Right ventricle myocardium inferior (tissue), 1 donor: ENCODE data around the gene KCND3. TPM values are rescaled to one million over a fixed set of nuclear protein-coding genes. Genes with fewer than 3 reads are reported as not detected.
A peak's percentile ranks its signal among the peaks of the same experiment; 100 is the strongest.

ENCODE experiments used
- ATAC-seq: fragments of 200-7000 bp; cut with Tn5 transposase; one replicate; pipeline ENCODE4 v1.9.1; 2020; ENCODE audit warnings: mild to moderate bottlenecking, moderate library complexity
- DNase-seq: peaks from one replicate; pipeline ENCODE4 v3.0.0; 2021; ENCODE audit errors: missing footprints
- intact Hi-C: fragments of 100-400 bp; cut with DNase I; formaldehyde crosslinking; loops from one replicate; pipeline ENCODE4 v1.11.0; 2022
- long read RNA-seq: library from polyadenylated mRNA; unstranded; transcript quantifications from one replicate; pipeline ENCODE4 v2.0.0, GENCODE V29; 2021
- total RNA-seq: library from RNA; stranded (reverse); fragmentation: NEBNext Ultra II Directional; extraction: Animal tissue kit (Norgen Biotek cat#: 25700); gene quantifications from one replicate; pipeline ENCODE4 v1.2.1, GENCODE V29; 2021
- donor health status: DM: no; HTN: yes; CAD: no; lungs with severe emphysema.

Gene KCND3
- 20.7 TPM for total RNA-seq
- long read RNA-seq, partial matches to known transcripts, result 0 of 10 reads
- long read RNA-seq, other reads (novel, unspliced or antisense), result 10 of 10 reads

GRCh38 chr1:111989531-111990025, at the start of gene KCND3:
Gene KCND3, minus strand, starts transcription at chr1:111989668.
- intact Hi-C loops, result loop anchor here (2.0 to 5.0 kb wide), 7 partner anchors 42 to 202 kb away; no protein-coding TSS in a partner anchor
- ATAC-seq (peak; percentile 0), DNase-seq (no peak)

GRCh38 chr1:112034277-112034676, 44.8 kb upstream of the KCND3 start:
- ATAC-seq (no peak), DNase-seq (no peak)
- intact Hi-C loops, result no loop called here

GRCh38 chr1:112033439-112034120, 44.1 kb upstream of the KCND3 start:
- intact Hi-C loops, result no loop called here
- ATAC-seq, result no peak

GRCh38 chr1:112030157-112030556, 40.7 kb upstream of the KCND3 start:
- intact Hi-C loops, result no loop called here
- ATAC-seq (no peak), DNase-seq (no peak)

More at GRCh38 chr1:112033439-112034120, 44.1 kb upstream of the KCND3 start:
- DNase-seq, result no peak

GRCh38 chr1:112027696-112028095, 38.2 kb upstream of the KCND3 start:
- intact Hi-C loops, result no loop called here
- DNase-seq (no peak), ATAC-seq (no peak)

- intact Hi-C loops, result no loop called here
- DNase-seq, result no peak
- ATAC-seq, result no peak
These were observed 37.0 kb upstream of the KCND3 start for GRCh38 chr1:112026501-112026900.

GRCh38 chr1:112026016-112026415, 36.5 kb upstream of the KCND3 start:
- DNase-seq (no peak), ATAC-seq (no peak)
- intact Hi-C loops, result no loop called here

- ATAC-seq (no peak), DNase-seq (no peak)
- intact Hi-C loops, result no loop called here
These were observed 31.8 kb upstream of the KCND3 start for GRCh38 chr1:112021263-112021662.

- DNase-seq, result no peak
- no peak for ATAC-seq
- intact Hi-C loops, result no loop called here
These were observed 27.7 kb upstream of the KCND3 start for GRCh38 chr1:112017183-112017582.

GRCh38 chr1:112012823-112013222, 23.4 kb upstream of the KCND3 start:
- intact Hi-C loops, result no loop called here
- ATAC-seq (no peak), DNase-seq (no peak)

- DNase-seq (no peak), ATAC-seq (peak; percentile 48)
- intact Hi-C loops, result no loop called here
These were observed 21.7 kb upstream of the KCND3 start for GRCh38 chr1:112011202-112011601.

- intact Hi-C loops, result no loop called here
- ATAC-seq (no peak), DNase-seq (no peak)
These were observed 17.7 kb upstream of the KCND3 start for GRCh38 chr1:112007169-112007568.

GRCh38 chr1:112006416-112007025, 17.1 kb upstream of the KCND3 start:
- intact Hi-C loops, result no loop called here
- DNase-seq (no peak), ATAC-seq (no peak)

GRCh38 chr1:112004076-112004475, 14.6 kb upstream of the KCND3 start:
- DNase-seq (no peak), ATAC-seq (no peak)
- intact Hi-C loops, result no loop called here

GRCh38 chr1:112002514-112002913, 13.0 kb upstream of the KCND3 start:
- ATAC-seq, result no peak
- no peak for DNase-seq
- intact Hi-C loops, result no loop called here

- no peak for ATAC-seq
- intact Hi-C loops, result no loop called here
- no peak for DNase-seq
These were observed 12.0 kb upstream of the KCND3 start for GRCh38 chr1:112001436-112001835.

GRCh38 chr1:112000048-112000447, 10.6 kb upstream of the KCND3 start:
- no peak for ATAC-seq
- DNase-seq, result no peak
- intact Hi-C loops, result no loop called here

- ATAC-seq, result no peak
- DNase-seq, result no peak
- intact Hi-C loops, result no loop called here
These were observed 8.9 kb upstream of the KCND3 start for GRCh38 chr1:111998332-111998731.

GRCh38 chr1:111992476-111992875, 3.0 kb upstream of the KCND3 start:
- ATAC-seq, result peak; percentile 24
- no peak for DNase-seq
- intact Hi-C loops, result loop anchor here (1.0 to 5.0 kb wide), 3 partner anchors 191 to 344 kb away; no protein-coding TSS in a partner anchor
